GM19025 (cell line): ENCODE results near the gene PDGFD.
A peak's percentile ranks its signal among the peaks of the same experiment; 100 is the strongest.

Experiments
- ATAC-seq: cut with Tn5 transposase; IDR thresholded peaks from one replicate; pipeline ENCODE4 v1.9.1; 2021; ENCODE audit warnings: mild to moderate bottlenecking, low read depth, moderate library complexity; ENCODE audit not compliant: unreplicated experiment

The PDGFD gene

DNA sequence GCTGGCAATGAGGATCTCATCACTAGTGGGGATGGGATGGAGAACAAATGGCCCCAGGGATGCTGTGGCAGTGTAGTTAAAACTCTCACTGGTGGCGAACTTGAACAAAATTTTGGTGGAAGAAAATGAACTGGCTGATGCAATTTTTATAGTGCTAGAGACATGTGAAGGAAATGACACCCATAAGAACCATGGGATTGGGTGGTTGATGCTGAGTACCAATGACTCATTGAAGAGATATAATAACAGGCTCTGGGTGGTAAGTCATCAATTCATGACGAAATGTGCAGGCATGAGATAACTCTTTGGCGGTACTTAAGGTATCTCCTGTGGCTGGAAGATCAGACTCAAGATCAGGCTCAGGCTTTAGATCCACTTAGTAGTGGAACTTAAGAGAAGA, 300.4 kb downstream of the PDGFD start:
- no peak for ATAC-seq

DNA sequence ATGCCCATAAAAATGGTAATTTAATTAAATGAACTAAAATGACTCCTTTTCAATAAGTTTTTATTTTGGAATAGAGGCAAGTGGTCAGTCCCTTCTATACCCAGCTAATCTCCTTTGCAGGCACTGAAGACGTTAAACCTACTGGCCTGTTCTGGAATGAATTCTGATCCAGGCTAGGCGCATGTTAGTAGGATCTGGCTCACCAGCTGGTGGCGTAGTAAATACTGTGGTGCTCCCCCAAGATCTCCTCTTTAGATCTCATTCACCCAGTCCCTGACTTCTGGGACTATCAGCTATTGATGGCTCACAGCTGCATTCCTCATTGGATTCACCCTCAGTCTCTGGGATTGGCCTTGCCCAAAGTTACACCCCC, 301.2 kb downstream of the PDGFD start:
- ATAC-seq: no peak

DNA sequence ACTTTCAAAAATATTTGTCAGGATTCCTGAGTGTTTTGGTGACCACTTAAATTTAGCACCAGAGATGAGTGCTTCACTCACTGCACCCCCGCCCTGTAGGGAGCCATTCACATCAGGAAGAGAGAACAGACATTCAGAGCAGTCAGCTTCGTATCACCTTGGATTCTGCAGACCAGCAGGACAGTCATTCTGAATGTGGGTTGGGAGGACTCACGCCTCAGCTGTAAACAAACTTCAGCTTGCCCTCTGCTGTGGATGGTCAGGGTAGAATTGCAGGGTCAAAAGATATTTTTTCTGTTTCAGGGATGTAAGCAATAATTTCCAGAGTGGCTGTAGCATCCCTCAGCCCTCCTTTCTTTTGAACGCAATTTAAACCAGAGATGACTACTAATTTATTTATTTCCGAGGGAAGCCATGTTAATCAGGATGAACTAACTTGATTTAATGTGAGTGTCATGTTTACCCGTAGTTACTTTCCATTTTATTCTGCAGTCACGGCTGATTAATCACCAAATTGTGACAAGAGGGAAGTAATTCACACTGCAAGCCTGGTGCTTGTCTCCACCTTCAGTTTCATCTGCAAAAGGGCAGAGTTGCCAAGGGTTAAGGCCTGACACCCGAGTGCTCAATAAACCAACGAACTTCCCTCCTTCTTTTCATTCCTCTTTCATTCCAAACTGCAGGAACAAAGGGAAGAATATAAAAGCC, 301.7 kb downstream of the PDGFD start:
- ATAC-seq: peak; percentile 72
